Activated CD4-positive, alpha-beta T cell treated with anti-CD3 and anti-CD28 coated beads for 36 hours (primary cell): ENCODE results near the gene CCAR1. TPM values are rescaled to one million over a fixed set of nuclear protein-coding genes. Genes with fewer than 3 reads are reported as not detected.
A peak's percentile ranks its signal among the peaks of the same experiment; 100 is the strongest.
"Not testable (repeated sequence)": the region's sequence is repeated elsewhere in the genome, so short reads cannot be mapped to it uniquely, and the experiment has no call there.

Source experiments
- ATAC-seq: fragments of 200-7000 bp; cut with Tn5 transposase; one replicate; pipeline ENCODE4 v1.10.0; 2021; ENCODE audit warnings: mild to moderate bottlenecking, moderate library complexity
- CTCF ChIA-PET: fragments of 350-600 bp; sonication (Branson Sonifier 250); formaldehyde crosslinking; loops from one replicate; lab custom pipeline; 2021; ENCODE audit warnings: antibody characterized with exemption; lab: Charles Lee
- POLR2A ChIA-PET: fragments of 350-600 bp; sonication (Branson Sonifier 250); formaldehyde crosslinking; loops from one replicate; lab custom pipeline; 2021; ENCODE audit warnings: antibody characterized with exemption, inconsistent platforms; lab: Charles Lee
- DNase-seq: peaks from one replicate; pipeline ENCODE4 v3.0.0-alpha.2; 2020
- H3K27ac Mint-ChIP-seq: one replicate; pipeline ENCODE4 v1.8.0; 2021; ENCODE audit warnings: mixed read lengths
- H3K27me3 Mint-ChIP-seq: one replicate; pipeline ENCODE4 v1.8.0; 2021; ENCODE audit warnings: mixed read lengths
- H3K36me3 Mint-ChIP-seq: one replicate; pipeline ENCODE4 v1.8.0; 2021; ENCODE audit warnings: low read depth, mixed read lengths
- H3K4me1 Mint-ChIP-seq: one replicate; pipeline ENCODE4 v1.8.0; 2021; ENCODE audit warnings: mixed read lengths
- H3K4me3 Mint-ChIP-seq: one replicate; pipeline ENCODE4 v1.8.0; 2021; ENCODE audit warnings: mild to moderate bottlenecking, moderate library complexity, mixed read lengths
- H3K9me3 Mint-ChIP-seq: one replicate; pipeline ENCODE4 v1.8.0; 2021; ENCODE audit warnings: low read depth, mixed read lengths
- intact Hi-C, 2 experiments: fragments of 100-400 bp; cut with DNase I in 1 of 2; cut with micrococcal nuclease in 1 of 2; formaldehyde crosslinking; loops; one replicate each; pipeline versions ENCODE4 v1.14.2 to v1.15.1; 2022 to 2024; cut with DNase I, micrococcal nuclease
- total RNA-seq, 2 experiments: library from RNA; stranded (reverse); gene quantifications; one replicate each; pipeline ENCODE4 v1.2.3, GENCODE V29; 2021

Gene CCAR1
- total RNA-seq: 100 to 1,000 TPM in 1 of 2 experiments, 10 to 100 TPM in 1; 89.5 to 125 TPM

GRCh38 chr10:68720793-68721672 lies at the start of gene CCAR1:
Gene CCAR1 (plus strand): TSS chr10:68721239. CDS start chr10:68722505, 1,266 bp downstream.
- intact Hi-C loops: loop anchor here (1.0 to 10.0 kb wide), 14 partner anchors 120 to 646 kb away; partner anchors contain the start of genes HNRNPH3 (in 2 of the 2), PBLD (in 2 of the 2), SLC25A16 (in 2 of the 2) and DDX21 (in 1 of the 2)
- peak within 1 kb of the TSS; percentile 91 for H3K4me3 Mint-ChIP-seq
- ChIA-PET POLR2A (interaction anchor here (0.5 to 1.0 kb wide), 5 partner anchors 30 to 768 kb away, joined by 3 to 7 read pairs (median 3); partner anchors contain the start of gene RUFY2), CTCF (interaction anchor here (0.6 kb wide), 1 partner anchor 134 kb away, joined by 3 read pairs; no protein-coding TSS in a partner anchor)
- H3K4me1 Mint-ChIP-seq: peaks cover 9% of the 10 kb centered on the region
- no peaks in the 10 kb centered on the region for H3K27me3 Mint-ChIP-seq
- no peaks in the 10 kb centered on the region for H3K9me3 Mint-ChIP-seq
- DNase-seq (peak; percentile 98), ATAC-seq (peak; percentile 100)
- peaks cover 26% of the 10 kb centered on the region for H3K36me3 Mint-ChIP-seq
- H3K27ac Mint-ChIP-seq: peak within 1 kb of the TSS; percentile 96

DNA sequence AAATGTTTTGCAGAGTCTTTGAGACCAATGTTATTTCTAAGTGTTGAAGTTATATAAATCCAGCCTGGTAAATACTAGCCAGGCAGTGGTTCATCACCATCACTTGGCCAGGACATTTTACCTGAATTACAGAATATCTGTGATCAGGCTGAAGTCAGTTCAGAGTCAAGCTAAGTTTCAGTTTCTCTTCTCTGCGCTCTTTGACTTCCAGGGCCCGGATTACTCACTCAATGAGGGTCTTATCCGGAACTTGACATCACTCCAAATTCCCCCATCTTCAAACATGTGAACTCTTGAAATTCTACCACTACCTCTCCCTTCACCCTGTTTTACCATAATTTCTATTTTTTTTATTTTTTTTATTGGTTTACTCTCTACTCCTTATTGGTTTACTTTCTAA lies 36.6 kb upstream of the CCAR1 start:
- peak; percentile 47 for ATAC-seq
- H3K4me1 Mint-ChIP-seq: no peaks in the 10 kb centered on the region
- H3K36me3 Mint-ChIP-seq: peaks cover 8% of the 10 kb centered on the region
- DNase-seq: no peak
- no peak overlapping the region for H3K4me3 Mint-ChIP-seq
- no peaks in the 10 kb centered on the region for H3K27me3 Mint-ChIP-seq
- no peak overlapping the region for H3K27ac Mint-ChIP-seq
- ChIA-PET CTCF (no interaction called here), POLR2A (no interaction called here)
- intact Hi-C loops: no loop called here
- H3K9me3 Mint-ChIP-seq: no peaks in the 10 kb centered on the region

DNA sequence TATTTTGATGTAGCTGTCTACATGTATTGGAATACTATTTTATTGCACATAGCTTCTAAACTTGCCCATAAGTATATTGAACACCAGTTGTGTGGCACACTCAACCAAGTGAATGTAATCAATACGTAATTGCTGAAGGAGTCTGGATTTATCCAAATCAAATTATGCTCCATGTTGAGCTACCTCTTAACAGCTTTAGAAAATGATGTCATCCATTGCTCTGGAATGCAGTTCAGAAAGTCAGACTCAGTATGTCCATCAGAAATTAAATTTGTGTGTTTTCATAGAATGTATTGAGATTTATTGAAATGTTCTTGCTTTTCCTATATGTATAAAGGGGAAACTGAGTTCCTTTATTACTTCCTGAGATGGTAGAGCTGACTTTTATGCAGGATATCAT lies 25.0 kb upstream of the CCAR1 start:
- intact Hi-C loops: no loop called here
- ATAC-seq (no peak), DNase-seq (no peak)
- no peaks in the 10 kb centered on the region for H3K4me1 Mint-ChIP-seq
- H3K27me3 Mint-ChIP-seq: no peaks in the 10 kb centered on the region
- POLR2A ChIA-PET: no interaction called here
- CTCF ChIA-PET: interaction anchor here (0.8 to 1.6 kb wide), 5 partner anchors 14 to 310 kb away, joined by 3 read pairs; no protein-coding TSS in a partner anchor
- no peaks in the 10 kb centered on the region for H3K9me3 Mint-ChIP-seq
- H3K36me3 Mint-ChIP-seq: peaks cover 3% of the 10 kb centered on the region
- no peak overlapping the region for H3K27ac Mint-ChIP-seq
- no peak overlapping the region for H3K4me3 Mint-ChIP-seq

- H3K36me3 Mint-ChIP-seq: no peaks in the 10 kb centered on the region
- DNase-seq (no peak), ATAC-seq (no peak)
- POLR2A ChIA-PET: no interaction called here
- intact Hi-C loops: no loop called here
- CTCF ChIA-PET: interaction anchor here (0.5 to 1.2 kb wide), 2 partner anchors 32 to 51 kb away, joined by 3 read pairs; no protein-coding TSS in a partner anchor
- no peaks in the 10 kb centered on the region for H3K27me3 Mint-ChIP-seq
- H3K4me3 Mint-ChIP-seq: no peak overlapping the region
- no peak overlapping the region for H3K27ac Mint-ChIP-seq
- no peaks in the 10 kb centered on the region for H3K4me1 Mint-ChIP-seq
- H3K9me3 Mint-ChIP-seq: no peaks in the 10 kb centered on the region
Observed at GRCh38 chr10:68697106-68697505, 23.9 kb upstream of the CCAR1 start.

DNA sequence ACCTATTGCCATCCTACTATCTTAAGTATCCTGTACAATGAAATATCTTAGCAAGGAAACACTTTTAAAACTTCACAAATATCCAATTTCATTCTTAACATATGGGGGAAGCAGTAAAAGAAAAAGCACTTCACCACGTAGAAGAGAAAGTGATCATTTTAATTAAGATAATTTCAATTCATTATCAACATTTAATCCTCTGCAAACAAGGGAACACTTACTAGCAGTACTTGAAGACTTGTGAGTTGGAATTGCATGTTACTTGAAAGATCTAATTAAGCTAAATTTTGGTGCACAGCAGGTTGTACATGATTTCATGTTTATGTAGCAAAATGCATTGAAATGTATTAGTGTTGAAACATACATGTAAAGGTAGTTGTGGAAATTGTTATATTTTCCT lies 20.8 kb upstream of the CCAR1 start:
- CTCF ChIA-PET: interaction anchor here (1.1 kb wide), 1 partner anchor 9 kb away, joined by 3 read pairs; no protein-coding TSS in a partner anchor
- H3K27ac Mint-ChIP-seq: no peak overlapping the region
- H3K4me3 Mint-ChIP-seq: no peak overlapping the region
- ATAC-seq (no peak), DNase-seq (no peak)
- H3K36me3 Mint-ChIP-seq: no peaks in the 10 kb centered on the region
- H3K9me3 Mint-ChIP-seq: no peaks in the 10 kb centered on the region
- intact Hi-C loops: no loop called here
- no peaks in the 10 kb centered on the region for H3K4me1 Mint-ChIP-seq
- POLR2A ChIA-PET: no interaction called here
- H3K27me3 Mint-ChIP-seq: no peaks in the 10 kb centered on the region

DNA sequence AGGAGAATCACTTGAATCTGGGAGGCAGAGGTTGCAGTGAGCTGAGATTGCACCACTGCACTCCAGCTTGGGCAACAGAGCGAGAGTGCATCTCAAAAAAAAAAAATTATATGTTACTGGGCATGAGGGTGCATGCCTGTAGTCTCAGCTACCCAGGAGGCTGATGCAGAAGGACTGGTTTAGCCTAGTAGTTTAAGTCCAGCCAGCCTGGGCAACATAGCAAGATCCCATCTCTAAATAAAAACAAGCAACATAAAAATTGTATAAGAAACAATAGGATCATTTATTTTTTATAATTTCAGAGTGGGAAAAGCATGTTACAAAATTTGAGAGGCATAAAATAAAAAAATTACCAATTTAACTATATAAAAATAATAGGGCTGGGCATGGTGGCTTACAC lies 15.5 kb upstream of the CCAR1 start:
- H3K4me1 Mint-ChIP-seq: no peaks in the 10 kb centered on the region
- H3K4me3 Mint-ChIP-seq: no peak overlapping the region
- DNase-seq (no peak), ATAC-seq (no peak)
- H3K9me3 Mint-ChIP-seq: no peaks in the 10 kb centered on the region
- CTCF ChIA-PET: no interaction called here
- POLR2A ChIA-PET: no interaction called here
- H3K27me3 Mint-ChIP-seq: no peaks in the 10 kb centered on the region
- H3K36me3 Mint-ChIP-seq: no peaks in the 10 kb centered on the region
- intact Hi-C loops: no loop called here
- H3K27ac Mint-ChIP-seq: no peak overlapping the region

GRCh38 chr10:68708987-68709386 lies 12.1 kb upstream of the CCAR1 start:
- DNase-seq, H3K4me3 Mint-ChIP-seq, intact Hi-C loops, ATAC-seq, H3K9me3 Mint-ChIP-seq, H3K27me3 Mint-ChIP-seq, POLR2A ChIA-PET, H3K36me3 Mint-ChIP-seq, H3K4me1 Mint-ChIP-seq, H3K27ac Mint-ChIP-seq: not testable (repeated sequence)
- CTCF ChIA-PET: interaction anchor here (1.1 kb wide), 1 partner anchor 9 kb away, joined by 3 read pairs; no protein-coding TSS in a partner anchor

GRCh38 chr10:68713065-68713464 lies 8.0 kb upstream of the CCAR1 start:
- CTCF ChIA-PET: interaction anchor here (0.6 kb wide), 1 partner anchor 220 kb away, joined by 3 read pairs; no protein-coding TSS in a partner anchor
- H3K27me3 Mint-ChIP-seq, DNase-seq, H3K36me3 Mint-ChIP-seq, H3K27ac Mint-ChIP-seq, POLR2A ChIA-PET, ATAC-seq, H3K4me1 Mint-ChIP-seq, H3K4me3 Mint-ChIP-seq, H3K9me3 Mint-ChIP-seq, intact Hi-C loops: not testable (repeated sequence)

GRCh38 chr10:68717435-68717834 lies 3.6 kb upstream of the CCAR1 start:
- ATAC-seq (no peak), DNase-seq (no peak)
- H3K27ac Mint-ChIP-seq: no peak overlapping the region
- no peaks in the 10 kb centered on the region for H3K27me3 Mint-ChIP-seq
- ChIA-PET CTCF (no interaction called here), POLR2A (no interaction called here)
- H3K9me3 Mint-ChIP-seq: no peaks in the 10 kb centered on the region
- peaks cover 7% of the 10 kb centered on the region for H3K4me1 Mint-ChIP-seq
- peaks cover 9% of the 10 kb centered on the region for H3K36me3 Mint-ChIP-seq
- no peak overlapping the region for H3K4me3 Mint-ChIP-seq
- intact Hi-C loops: no loop called here

GRCh38 chr10:68721673-68722335 lies 765 bp downstream of the CCAR1 start:
- H3K9me3 Mint-ChIP-seq: no peaks in the 10 kb centered on the region
- H3K4me1 Mint-ChIP-seq: peaks cover 9% of the 10 kb centered on the region
- H3K27me3 Mint-ChIP-seq: no peaks in the 10 kb centered on the region
- peak overlapping the region; percentile 91 for H3K4me3 Mint-ChIP-seq
- POLR2A ChIA-PET: interaction anchor here (0.6 to 1.0 kb wide), 4 partner anchors 15 to 315 kb away, joined by 3 to 7 read pairs (median 4); partner anchors contain the start of gene RUFY2
- intact Hi-C loops: loop anchor here (1.0 to 10.0 kb wide), 14 partner anchors 121 to 647 kb away; partner anchors contain the start of genes HNRNPH3 (in 2 of the 2), PBLD (in 2 of the 2), SLC25A16 (in 2 of the 2) and DDX21 (in 1 of the 2)
- peaks cover 31% of the 10 kb centered on the region for H3K36me3 Mint-ChIP-seq
- CTCF ChIA-PET: interaction anchor here (0.6 to 1.1 kb wide), 2 partner anchors 135 to 178 kb away, joined by 3 to 4 read pairs; no protein-coding TSS in a partner anchor
- peak overlapping the region; percentile 91 for H3K27ac Mint-ChIP-seq
- DNase-seq (no peak), ATAC-seq (no peak)

GRCh38 chr10:68725016-68725415 lies 4.0 kb downstream of the CCAR1 start:
- H3K27ac Mint-ChIP-seq: no peak overlapping the region
- ATAC-seq: no peak
- peaks cover 45% of the 10 kb centered on the region for H3K36me3 Mint-ChIP-seq
- intact Hi-C loops: loop anchor here in 1 of 2 experiments (10.0 kb wide), 1 partner anchor 650 kb away; the partner anchor contains the start of gene HERC4
- DNase-seq: no peak
- H3K4me3 Mint-ChIP-seq: no peak overlapping the region
- POLR2A ChIA-PET: interaction anchor here (0.6 to 0.7 kb wide), 2 partner anchors 131 to 660 kb away, joined by 4 to 5 read pairs; no protein-coding TSS in a partner anchor
- H3K4me1 Mint-ChIP-seq: peaks cover 14% of the 10 kb centered on the region
- H3K27me3 Mint-ChIP-seq: no peaks in the 10 kb centered on the region
- no peaks in the 10 kb centered on the region for H3K9me3 Mint-ChIP-seq
- CTCF ChIA-PET: interaction anchor here (0.7 kb wide), 1 partner anchor 173 kb away, joined by 4 read pairs; no protein-coding TSS in a partner anchor
